ENCODE measurements around the gene ITGAD. TPM values are rescaled to one million over a fixed set of nuclear protein-coding genes. Genes with fewer than 3 reads are reported as not detected.

The ITGAD gene
- total RNA-seq, 2 donors from 2014 or later = not detected

DNA sequence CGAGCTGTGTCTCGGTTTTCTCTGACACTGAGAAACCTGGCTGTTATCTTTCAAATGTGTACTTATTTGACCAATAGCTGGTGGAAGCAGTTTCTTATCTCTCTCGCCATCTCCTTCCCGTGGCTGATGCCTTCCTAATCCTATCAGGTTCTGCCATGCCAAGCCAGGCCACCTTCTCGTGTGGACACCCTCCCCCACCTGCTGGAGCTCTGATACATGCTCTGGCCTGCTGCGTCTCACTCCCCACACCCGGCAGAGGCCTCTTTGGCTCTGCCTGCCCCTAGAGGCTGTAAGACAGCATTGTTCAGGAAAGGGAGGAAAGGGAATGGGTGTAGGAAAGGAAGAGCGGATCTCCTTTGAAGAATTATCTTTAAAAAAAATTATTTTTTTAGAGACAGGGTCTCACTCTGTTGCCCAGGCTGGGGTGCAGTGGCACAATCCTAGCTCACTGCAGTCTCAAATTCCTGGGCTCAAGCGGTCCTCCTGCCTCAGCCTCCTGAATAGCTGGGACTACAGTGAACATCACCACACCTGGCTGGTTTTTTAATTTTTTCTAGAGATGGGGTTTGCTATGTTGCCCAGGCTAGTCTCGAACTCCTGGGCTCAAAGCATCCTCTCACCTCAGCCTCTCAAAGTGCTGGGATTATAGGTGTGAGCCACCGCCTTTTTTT is 58.7 kb downstream of the ITGAD start:
- no peak overlapping the region for H3K4me3 ChIP-seq
- DNase-seq = peak; percentile 54 to 71 (median 68)

DNA sequence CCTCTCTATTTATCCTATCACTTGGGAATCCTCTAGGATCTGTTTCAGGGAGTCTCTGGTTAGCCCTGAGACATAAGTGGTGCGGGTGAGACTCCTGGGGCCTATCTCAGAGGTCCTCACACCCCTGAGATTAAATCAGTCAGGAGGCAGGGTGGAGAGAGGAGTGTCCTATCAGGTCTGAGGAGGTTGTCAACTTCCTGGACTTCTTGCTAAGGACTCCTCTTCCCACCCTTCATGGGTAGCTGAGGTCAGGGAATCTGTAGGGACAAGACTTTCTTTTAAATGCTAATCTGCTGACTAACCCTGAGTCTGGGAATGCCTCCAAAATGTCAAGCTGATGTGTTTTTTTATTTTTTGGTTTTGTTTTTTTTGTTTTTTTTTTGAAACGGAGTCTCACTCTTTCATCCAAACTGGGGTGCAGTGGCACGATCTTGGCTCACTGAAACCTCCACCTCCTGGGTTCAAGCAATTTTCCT is 59.5 kb downstream of the ITGAD start:
- Histone ChIP-seq H3K36me3 (replicated peaks in 1 of 2; ENCODE audit: insufficient read depth in 1 of 2, low read depth in 2 of 2) (no peaks in the 10 kb centered on the region), H3K4me3 (no peak overlapping the region), H3K4me1 (peaks cover 56% of the 10 kb centered on the region), H3K9me3 (no peaks in the 10 kb centered on the region), H3K27ac (peak overlapping the region in 2 of 4 donors; percentile 10 to 22), H3K27me3 (no peaks in the 10 kb centered on the region)
- DNase-seq (no peak), ATAC-seq (peak; percentile 51)
- intact Hi-C loops (cut with DNase I) = no loop called here
- TF ChIP-seq, protein P1, sequence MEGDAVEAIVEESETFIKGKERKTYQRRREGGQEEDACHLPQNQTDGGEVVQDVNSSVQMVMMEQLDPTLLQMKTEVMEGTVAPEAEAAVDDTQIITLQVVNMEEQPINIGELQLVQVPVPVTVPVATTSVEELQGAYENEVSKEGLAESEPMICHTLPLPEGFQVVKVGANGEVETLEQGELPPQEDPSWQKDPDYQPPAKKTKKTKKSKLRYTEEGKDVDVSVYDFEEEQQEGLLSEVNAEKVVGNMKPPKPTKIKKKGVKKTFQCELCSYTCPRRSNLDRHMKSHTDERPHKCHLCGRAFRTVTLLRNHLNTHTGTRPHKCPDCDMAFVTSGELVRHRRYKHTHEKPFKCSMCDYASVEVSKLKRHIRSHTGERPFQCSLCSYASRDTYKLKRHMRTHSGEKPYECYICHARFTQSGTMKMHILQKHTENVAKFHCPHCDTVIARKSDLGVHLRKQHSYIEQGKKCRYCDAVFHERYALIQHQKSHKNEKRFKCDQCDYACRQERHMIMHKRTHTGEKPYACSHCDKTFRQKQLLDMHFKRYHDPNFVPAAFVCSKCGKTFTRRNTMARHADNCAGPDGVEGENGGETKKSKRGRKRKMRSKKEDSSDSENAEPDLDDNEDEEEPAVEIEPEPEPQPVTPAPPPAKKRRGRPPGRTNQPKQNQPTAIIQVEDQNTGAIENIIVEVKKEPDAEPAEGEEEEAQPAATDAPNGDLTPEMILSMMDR (IDR thresholded peaks at IDR 0.05) = no peak
- TF ChIP-seq POLR2A (IDR thresholded peaks at IDR 0.05) = no peak
- WGBS, 2 donors = 50 to 65% methylated on average over 3 of the region's 3 CpGs

More for the DNA sequence above, 58.7 kb downstream of the ITGAD start:
- Histone ChIP-seq H3K36me3 (replicated peaks in 1 of 2; ENCODE audit: insufficient read depth in 1 of 2, low read depth in 2 of 2) (no peaks in the 10 kb centered on the region), H3K4me1 (peaks cover 48% of the 10 kb centered on the region), H3K27ac (peak overlapping the region in 1 of 4 donors; percentile 22), H3K27me3 (no peaks in the 10 kb centered on the region), H3K9me3 (no peaks in the 10 kb centered on the region)
- ATAC-seq = peak; percentile 70
- intact Hi-C loops (cut with DNase I) = no loop called here
- WGBS, 2 donors = 43 to 50% methylated on average over 11 of the region's 11 CpGs
- TF ChIP-seq, protein P1 (IDR thresholded peaks at IDR 0.05) = peak in 6 of 7 experiments; percentile 27 to 51 (median 46)
- TF ChIP-seq POLR2A (IDR thresholded peaks at IDR 0.05) = peak in 1 of 3 donors; percentile 12

DNA sequence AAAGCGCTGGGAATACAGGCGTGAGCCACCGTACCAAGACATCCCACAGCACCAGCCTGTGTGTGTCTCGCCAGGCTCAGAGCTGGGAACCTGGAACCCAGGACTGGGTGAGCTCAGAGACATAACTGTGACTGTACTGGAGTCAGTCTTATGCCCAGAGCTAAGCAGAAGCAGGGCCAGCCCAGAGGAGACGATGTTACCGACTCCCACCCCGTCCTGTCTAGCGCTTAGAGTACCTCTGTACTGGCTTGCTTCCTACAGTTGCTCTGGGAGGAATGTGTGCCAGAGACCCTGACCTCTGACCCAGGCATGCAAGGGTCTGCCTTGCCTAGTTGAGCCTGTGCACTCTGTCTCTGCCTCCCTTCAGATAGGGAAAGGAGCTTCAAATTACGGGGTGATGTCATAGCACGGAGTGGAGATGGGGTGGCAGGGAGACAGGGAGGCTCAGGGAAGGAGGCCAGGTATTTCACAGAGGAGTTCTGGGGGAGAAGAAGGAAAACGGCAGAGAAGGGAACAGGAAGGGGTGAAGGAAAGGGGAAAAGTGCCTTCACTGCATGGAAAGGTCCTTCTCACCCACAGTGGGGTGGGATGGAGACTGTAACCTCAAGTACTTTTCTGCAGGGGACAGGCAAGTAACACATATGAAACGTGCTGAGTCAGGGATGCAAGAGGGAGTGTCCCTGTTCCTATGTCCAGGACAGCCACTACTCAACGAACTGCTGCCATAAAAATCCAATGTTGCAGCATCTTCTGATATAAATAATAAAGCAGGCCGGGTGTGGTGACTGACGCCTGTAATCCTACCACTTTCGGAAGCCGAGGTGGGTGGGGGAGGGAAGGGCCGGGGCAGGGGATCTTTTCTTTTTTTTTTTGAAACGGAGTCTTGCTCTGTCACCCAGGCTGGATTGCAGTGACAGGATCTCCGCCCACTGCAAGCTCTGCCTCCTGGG is 60.4 kb downstream of the ITGAD start:
- intact Hi-C loops (cut with DNase I) = no loop called here
- Histone ChIP-seq H3K9me3 (no peaks in the 10 kb centered on the region), H3K4me1 (peaks cover 62% of the 10 kb centered on the region), H3K27me3 (no peaks in the 10 kb centered on the region), H3K27ac (peak overlapping the region in 2 of 4 donors; percentile 10 to 22), H3K36me3 (replicated peaks in 1 of 2; ENCODE audit: insufficient read depth in 1 of 2, low read depth in 2 of 2) (no peaks in the 10 kb centered on the region), H3K4me3 (no peak overlapping the region)
- ATAC-seq = no peak
- TF ChIP-seq POLR2A (IDR thresholded peaks at IDR 0.05) = no peak
- TF ChIP-seq, protein P1 (IDR thresholded peaks at IDR 0.05) = no peak
- peak in 1 of 4 donors; percentile 23 for DNase-seq
- 68 to 79% methylated on average over 20 of the region's 20 CpGs for WGBS, 2 donors

DNA sequence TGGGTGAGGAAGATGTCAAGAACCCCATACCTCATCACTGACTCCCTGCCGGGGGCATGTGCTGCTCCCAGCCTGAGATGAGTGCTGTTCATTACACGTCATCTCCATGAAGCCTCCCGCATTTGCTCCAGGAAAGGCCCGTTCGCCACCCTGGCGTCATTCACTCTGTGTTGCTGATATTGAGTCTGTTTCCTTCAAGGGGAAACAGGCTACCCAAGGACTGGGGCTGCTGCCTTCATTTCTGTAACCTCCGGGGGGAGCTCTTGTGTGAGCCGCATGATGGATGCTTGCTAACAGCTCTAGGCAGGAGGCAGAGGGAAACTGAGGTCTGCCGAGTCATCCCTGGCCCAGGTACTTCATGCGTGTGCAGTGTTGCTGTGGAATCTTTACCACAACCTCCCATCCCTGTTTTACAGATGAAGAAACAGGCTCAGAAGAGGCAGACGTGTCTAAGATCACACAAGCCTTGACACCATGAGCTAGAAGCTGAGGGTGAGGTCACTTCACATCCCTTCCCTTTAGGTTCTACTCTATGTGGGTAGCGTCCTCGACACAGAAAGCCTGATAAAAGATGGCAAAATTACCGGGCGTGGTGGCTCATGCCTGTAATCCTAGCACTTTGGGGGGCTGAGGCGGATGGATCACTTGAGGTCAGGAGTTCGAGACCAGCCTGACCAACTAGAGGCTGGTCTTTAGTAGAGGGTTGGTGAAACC is 62.6 kb downstream of the ITGAD start:
- intact Hi-C loops (cut with DNase I) = no loop called here
- WGBS, 2 donors = 65 to 76% methylated on average over 17 of the region's 17 CpGs
- no peak for TF ChIP-seq POLR2A (IDR thresholded peaks at IDR 0.05)
- TF ChIP-seq, protein P1 (IDR thresholded peaks at IDR 0.05) = no peak
- Histone ChIP-seq H3K27me3 (no peaks in the 10 kb centered on the region), H3K4me3 (no peak overlapping the region), H3K36me3 (replicated peaks in 1 of 2; ENCODE audit: insufficient read depth in 1 of 2, low read depth in 2 of 2) (no peaks in the 10 kb centered on the region), H3K4me1 (peaks cover 70% of the 10 kb centered on the region), H3K27ac (no peak overlapping the region), H3K9me3 (no peaks in the 10 kb centered on the region)
- ATAC-seq (no peak), DNase-seq (no peak)

Data from body of pancreas (tissue), 4 donors.